Lower lobe of right lung (tissue), 2 donors: Measurements from ENCODE around the gene CFAP298. TPM values are rescaled to one million over a fixed set of nuclear protein-coding genes. Genes with fewer than 3 reads are reported as not detected.
A peak's percentile ranks its signal among the peaks of the same experiment; 100 is the strongest.

Source experiments
- ATAC-seq, 2 donors: fragments of 200-7000 bp; cut with Tn5 transposase; one replicate each; pipeline ENCODE4 v1.9.1; 2020 to 2022; ENCODE audit warnings: mild to moderate bottlenecking in 2 of 2, moderate library complexity in 2 of 2
- DNase-seq: peaks from one replicate; pipeline ENCODE4 v3.0.0-alpha.2; 2020
- H3K27ac ChIP-seq: fragments of 200-600 bp; one replicate; pipeline ENCODE4 v1.8.0; 2022
- H3K27me3 ChIP-seq: fragments of 200-600 bp; one replicate; pipeline ENCODE4 v1.8.0; 2022; ENCODE audit warnings: low read depth
- H3K36me3 ChIP-seq: fragments of 200-600 bp; one replicate; pipeline ENCODE4 v1.8.0; 2022; ENCODE audit warnings: mild to moderate bottlenecking
- H3K4me1 ChIP-seq: fragments of 200-600 bp; one replicate; pipeline ENCODE4 v1.8.0; 2022
- H3K4me3 ChIP-seq: fragments of 200-600 bp; one replicate; pipeline ENCODE4 v1.8.0; 2022; ENCODE audit warnings: mild to moderate bottlenecking
- H3K9me3 ChIP-seq: fragments of 200-600 bp; one replicate; pipeline ENCODE4 v1.8.0; 2022
- CTCF ChIP-seq: fragments of 200-600 bp; IDR thresholded peaks from one replicate; pipeline ENCODE4 v1.8.0; 2022; ENCODE audit warnings: antibody characterized with exemption, mild to moderate bottlenecking
- intact Hi-C: fragments of 100-400 bp; cut with DNase I; formaldehyde crosslinking; loops from one replicate; pipeline ENCODE4 v1.11.0; 2022
- total RNA-seq: library from RNA; stranded (reverse); fragmentation: NEBNext Ultra II Directional; extraction: Animal tissue kit (Norgen Biotek cat#: 25700); gene quantifications from one replicate; pipeline ENCODE4 v1.2.1, GENCODE V29; 2021
- donor health status: DM: no; HTN: yes; CAD: no; lungs with severe emphysema.

The CFAP298 gene
- total RNA-seq, 1 donor from 2014 or later, result 35.7 TPM

DNA sequence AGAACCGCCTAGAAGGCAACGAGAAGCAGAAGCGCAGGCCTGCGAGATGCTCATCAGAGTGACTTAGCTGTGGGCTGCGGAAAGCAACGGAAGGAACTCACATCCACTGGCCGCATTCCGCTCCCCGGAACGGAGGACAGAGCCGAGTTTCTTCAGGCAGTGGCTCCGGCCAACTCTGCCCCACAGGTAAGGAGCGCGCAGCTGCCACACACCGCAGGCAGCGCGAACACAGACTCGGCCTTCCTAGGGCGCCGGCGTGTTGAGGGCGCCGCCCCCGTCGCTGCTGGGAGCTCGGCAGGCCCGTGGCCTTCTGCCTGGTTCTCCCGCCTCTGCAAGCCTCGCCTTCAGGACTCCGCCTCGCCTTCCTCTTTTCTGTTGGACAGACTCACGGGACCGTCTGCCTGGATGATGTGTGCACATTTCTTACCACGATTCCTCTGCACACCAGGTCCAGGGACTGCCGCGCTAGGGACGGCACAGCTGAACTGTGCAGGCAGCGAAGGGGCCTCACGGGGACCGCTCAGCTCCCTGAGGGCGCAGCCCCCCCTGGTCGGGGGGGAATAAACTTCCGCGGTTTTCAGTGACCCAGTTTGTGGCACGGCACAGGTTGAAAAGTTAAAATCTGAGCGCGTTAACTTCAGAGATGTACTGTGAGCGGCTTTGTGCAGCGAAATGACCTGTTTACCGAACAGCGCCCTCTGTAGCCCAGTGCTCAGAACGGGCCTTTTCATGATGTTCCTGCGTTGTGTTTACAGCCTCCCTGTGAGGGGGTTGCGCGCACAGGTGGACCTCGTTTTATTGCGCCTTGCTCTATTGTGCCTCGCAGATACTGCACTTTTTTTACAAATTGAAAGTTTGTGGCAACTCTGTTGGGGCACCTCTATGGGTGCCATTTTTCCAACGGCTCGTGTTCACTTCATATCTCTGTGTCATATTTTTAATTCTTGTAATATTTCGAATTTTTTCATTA, 42.6 kb downstream of the CFAP298 start:
- intact Hi-C loops, result no loop called here
- peak; percentile 94 to 95 for ATAC-seq
- peak overlapping the region; percentile 87 for H3K27ac ChIP-seq

DNA sequence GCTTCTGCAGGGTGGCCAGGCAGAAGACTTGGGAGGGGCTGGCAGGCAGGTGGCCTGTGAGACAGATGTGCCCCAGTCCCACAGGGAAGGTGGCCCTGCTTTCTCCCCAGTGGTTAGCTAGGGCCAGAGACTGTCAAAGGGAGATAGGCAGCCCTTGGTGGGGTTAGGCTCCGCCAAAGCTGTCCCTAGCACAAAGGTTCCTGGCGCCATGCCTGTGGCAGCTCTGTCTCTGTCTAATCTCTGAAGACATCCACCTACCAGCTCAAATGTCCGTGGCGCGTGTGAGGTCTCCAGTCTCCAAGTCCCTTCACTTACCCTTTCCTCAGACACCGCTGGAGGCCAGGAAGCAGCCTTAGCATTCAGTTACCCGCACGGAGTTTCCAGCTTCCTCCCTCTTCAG, 44.6 kb downstream of the CFAP298 start:
- intact Hi-C loops, result no loop called here

More for the DNA sequence above, 42.6 kb downstream of the CFAP298 start:
- Histone ChIP-seq H3K4me3 (peak overlapping the region; percentile 70), H3K4me1 (peaks cover 19% of the 10 kb centered on the region), H3K36me3 (no peaks in the 10 kb centered on the region), H3K9me3 (peaks cover 7% of the 10 kb centered on the region), H3K27me3 (no peaks in the 10 kb centered on the region)
- peak; percentile 86 for DNase-seq
- peak; percentile 86 for TF ChIP-seq CTCF

GRCh38 chr21:32566741-32567389, 45.3 kb downstream of the CFAP298 start:
- TF ChIP-seq CTCF, result no peak
- intact Hi-C loops, result no loop called here
- no peaks in the 10 kb centered on the region for H3K27me3 ChIP-seq
- H3K4me1 ChIP-seq, result peaks cover 19% of the 10 kb centered on the region
- no peak overlapping the region for H3K4me3 ChIP-seq
- DNase-seq (no peak), ATAC-seq (no peak)
- no peaks in the 10 kb centered on the region for H3K36me3 ChIP-seq
- H3K9me3 ChIP-seq, result peaks cover 8% of the 10 kb centered on the region
- no peak overlapping the region for H3K27ac ChIP-seq

More for the DNA sequence above, 44.6 kb downstream of the CFAP298 start:
- no peak for TF ChIP-seq CTCF
- Histone ChIP-seq H3K9me3 (peaks cover 8% of the 10 kb centered on the region), H3K27me3 (no peaks in the 10 kb centered on the region), H3K4me1 (peaks cover 19% of the 10 kb centered on the region), H3K36me3 (no peaks in the 10 kb centered on the region), H3K27ac (no peak overlapping the region), H3K4me3 (no peak overlapping the region)
- DNase-seq, result no peak
- ATAC-seq, result no peak

DNA sequence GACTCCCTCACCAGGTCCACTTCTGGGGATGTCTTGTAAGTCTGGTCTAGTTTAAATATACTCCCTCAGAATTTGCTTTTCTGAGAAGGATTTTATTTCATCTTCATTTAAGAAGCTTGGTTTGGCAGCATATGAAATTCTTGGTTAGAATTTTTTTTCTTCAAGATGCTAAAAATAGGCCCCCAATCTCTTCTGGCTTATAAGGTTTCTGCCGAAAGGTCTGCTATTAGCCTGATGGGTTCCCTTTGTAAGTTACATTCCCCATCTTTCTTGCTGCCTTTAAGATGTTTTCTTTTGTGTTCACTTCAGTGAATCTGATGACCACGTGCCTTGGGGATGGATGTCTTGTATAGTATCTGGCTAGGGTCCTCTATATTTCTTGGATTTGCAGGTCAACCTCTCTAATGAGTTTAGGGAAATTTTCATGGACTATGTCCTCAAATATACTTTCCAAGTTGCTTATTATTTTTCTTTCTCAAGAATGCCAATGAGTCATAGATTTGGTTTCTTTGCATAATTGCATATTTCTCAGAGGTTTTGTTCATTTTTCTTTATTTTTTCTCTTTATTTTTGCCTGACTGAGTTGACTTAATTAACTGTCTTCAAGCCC, 46.2 kb downstream of the CFAP298 start:
- Histone ChIP-seq H3K9me3 (peaks cover 8% of the 10 kb centered on the region), H3K4me1 (peaks cover 19% of the 10 kb centered on the region), H3K27me3 (no peaks in the 10 kb centered on the region), H3K27ac (no peak overlapping the region), H3K4me3 (no peak overlapping the region), H3K36me3 (no peaks in the 10 kb centered on the region)
- ATAC-seq, result no peak
- no peak for TF ChIP-seq CTCF
- no peak for DNase-seq
- intact Hi-C loops, result no loop called here

DNA sequence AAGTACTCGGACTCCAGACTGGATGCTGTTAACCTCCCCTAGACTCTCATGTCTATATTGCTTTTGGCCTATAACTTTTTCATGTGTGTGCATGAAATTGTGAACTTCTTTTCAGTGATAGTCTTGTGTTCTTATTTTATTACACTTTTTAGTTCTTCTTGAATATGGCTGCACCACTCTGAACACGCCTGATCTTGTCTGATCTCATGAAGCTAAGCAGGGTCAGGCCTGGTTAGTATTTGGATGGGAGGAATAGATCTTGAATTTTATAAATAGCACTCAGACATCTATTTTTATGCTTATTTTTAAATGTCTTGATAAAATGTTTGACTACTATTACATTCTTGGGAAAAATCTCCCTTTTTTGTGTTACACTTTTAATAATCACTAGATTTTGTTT, 49.3 kb downstream of the CFAP298 start:
- Histone ChIP-seq H3K27me3 (no peaks in the 10 kb centered on the region), H3K27ac (peak overlapping the region; percentile 28), H3K36me3 (no peaks in the 10 kb centered on the region), H3K4me1 (no peaks in the 10 kb centered on the region), H3K9me3 (peaks cover 8% of the 10 kb centered on the region), H3K4me3 (no peak overlapping the region)
- ATAC-seq (no peak), DNase-seq (no peak)
- intact Hi-C loops, result no loop called here
- TF ChIP-seq CTCF, result no peak
